Lower leg skin (tissue), 4 donors: ENCODE results near the gene CSN1S1. TPM values are rescaled to one million over a fixed set of nuclear protein-coding genes. Genes with fewer than 3 reads are reported as not detected.

ENCODE experiments used
- DNase-seq, 2 donors: peaks; one replicate each; pipeline ENCODE4 v3.0.0-alpha.2; 2019; ENCODE audit warnings: low spot score in 2 of 2
- H3K4me3 ChIP-seq: fragments of 200-600 bp; sonication (generic); 2 replicates; pipeline ENCODE4 v1.5.1; 2017; ENCODE audit warnings: mild to moderate bottlenecking, low read depth; ENCODE audit not compliant: poor library complexity, severe bottlenecking
- CTCF ChIP-seq, 3 donors: fragments of 450-650 bp; IDR thresholded peaks; one replicate each; pipeline ENCODE4 v1.5.1; 2016; ENCODE audit warnings: antibody characterized with exemption in 3 of 3, mild to moderate bottlenecking in 3 of 3, moderate library complexity in 2 of 3
- POLR2A ChIP-seq, 2 donors: fragments of 450-650 bp; IDR thresholded peaks; one replicate each; pipeline ENCODE4 v1.6.1; 2016 to 2017; ENCODE audit warnings: antibody characterized with exemption in 2 of 2, mild to moderate bottlenecking in 1 of 2, moderate library complexity in 1 of 2
- WGBS, 2 donors: methylation state at CpG; one replicate each; pipeline ENCODE4 v1.1.5; 2018; 5-methylcytosine and 5-hydroxymethylcytosine counted together
- intact Hi-C: fragments of 100-400 bp; cut with DNase I; formaldehyde crosslinking; loops from one replicate; pipeline ENCODE4 v1.15.0; 2023; ENCODE audit warnings: low total_unique reads
- total RNA-seq, 4 donors: library from RNA; depleted of rRNA; stranded (reverse); fragments of >200 nt; gene quantifications; one replicate each; pipeline ENCODE4 v1.1.0, GENCODE V29; 2016

Gene CSN1S1
- total RNA-seq, 4 donors from 2014 or later = 3.7 TPM; not detected in 3

- 72 to 75% methylated on average over 3 of the region's 3 CpGs for WGBS, 2 donors
- no peak within 1 kb of the TSS for H3K4me3 ChIP-seq
- no peak for DNase-seq
- intact Hi-C loops = no loop called here
- TF ChIP-seq POLR2A (IDR thresholded peaks at IDR 0.05) (no peak), CTCF (IDR thresholded peaks at IDR 0.05) (no peak)
These were observed 64.7 kb downstream of the CSN1S1 start, which contains the start of gene STATH for GRCh38 chr4:69995526-69996016. STATH (plus strand) TSS chr4:69995966; CDS start chr4:69998438, 2,472 bp downstream.

Other genes starting within 250 kb of the CSN1S1 start
- under 1 TPM; 0.10 to 0.30 (median 0.18) TPM for gene SULT1B1, start 170.4 kb upstream of the CSN1S1 start, total RNA-seq
- gene SULT1E1, start 70.9 kb upstream of the CSN1S1 start, total RNA-seq = 10 to 100 TPM; 15.7 to 45.2 (median 34.3) TPM
- gene CSN2, start 34.7 kb downstream of the CSN1S1 start, total RNA-seq = not detected
- gene STATH, start 64.9 kb downstream of the CSN1S1 start, total RNA-seq = not detected
- gene HTN3, start 97.4 kb downstream of the CSN1S1 start, total RNA-seq = not detected
- not detected for gene HTN1, start 119.4 kb downstream of the CSN1S1 start, total RNA-seq
- not detected for gene PRR27, start 223.2 kb downstream of the CSN1S1 start, total RNA-seq